SU-DHL-6 (cell line): Measurements from ENCODE around the gene PRKCZ.

ENCODE experiments used
- EZH2phosphoT487 ChIP-seq: fragments of 200-600 bp; sonication (generic), shearing (Covaris generic); conservative IDR thresholded peaks from 2 replicates; pipeline ENCODE4 v1.6.1; 2018; ENCODE audit warnings: mild to moderate bottlenecking, antibody characterized with exemption, low read length, moderate library complexity, mixed read lengths
- TF ChIP-seq, protein P1 (sequence below): fragments of 200-600 bp; sonication (generic); IDR thresholded peaks from one replicate; pipeline ENCODE4 v1.5.1; 2017; ENCODE audit warnings: antibody characterized with exemption, mild to moderate bottlenecking, low read length, moderate library complexity; ENCODE audit not compliant: insufficient read depth, poor library complexity, severe bottlenecking

DNA sequence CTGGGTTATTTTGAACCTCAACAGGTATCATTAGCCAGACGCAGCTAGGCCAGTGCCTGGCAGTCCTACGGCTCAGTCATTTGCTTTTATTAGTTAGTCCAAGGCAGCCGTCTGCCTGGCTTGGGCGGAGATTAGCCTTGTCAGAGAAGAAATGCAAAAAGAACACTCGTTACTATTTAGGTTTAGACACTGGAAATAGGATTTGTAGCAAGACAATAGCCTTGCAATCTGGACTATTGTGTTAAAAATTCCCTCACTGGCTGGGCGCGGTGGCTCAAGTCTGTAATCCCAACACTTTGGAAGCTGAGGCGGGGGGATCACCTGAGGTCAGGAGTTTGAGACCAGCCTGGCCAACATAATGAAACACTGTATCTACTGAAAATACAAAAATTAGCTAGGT lies 11.0 kb upstream of the PRKCZ start:
- TF ChIP-seq, protein P1, sequence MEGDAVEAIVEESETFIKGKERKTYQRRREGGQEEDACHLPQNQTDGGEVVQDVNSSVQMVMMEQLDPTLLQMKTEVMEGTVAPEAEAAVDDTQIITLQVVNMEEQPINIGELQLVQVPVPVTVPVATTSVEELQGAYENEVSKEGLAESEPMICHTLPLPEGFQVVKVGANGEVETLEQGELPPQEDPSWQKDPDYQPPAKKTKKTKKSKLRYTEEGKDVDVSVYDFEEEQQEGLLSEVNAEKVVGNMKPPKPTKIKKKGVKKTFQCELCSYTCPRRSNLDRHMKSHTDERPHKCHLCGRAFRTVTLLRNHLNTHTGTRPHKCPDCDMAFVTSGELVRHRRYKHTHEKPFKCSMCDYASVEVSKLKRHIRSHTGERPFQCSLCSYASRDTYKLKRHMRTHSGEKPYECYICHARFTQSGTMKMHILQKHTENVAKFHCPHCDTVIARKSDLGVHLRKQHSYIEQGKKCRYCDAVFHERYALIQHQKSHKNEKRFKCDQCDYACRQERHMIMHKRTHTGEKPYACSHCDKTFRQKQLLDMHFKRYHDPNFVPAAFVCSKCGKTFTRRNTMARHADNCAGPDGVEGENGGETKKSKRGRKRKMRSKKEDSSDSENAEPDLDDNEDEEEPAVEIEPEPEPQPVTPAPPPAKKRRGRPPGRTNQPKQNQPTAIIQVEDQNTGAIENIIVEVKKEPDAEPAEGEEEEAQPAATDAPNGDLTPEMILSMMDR = no peak
- TF ChIP-seq EZH2phosphoT487 = no peak
